A673 (cell line): ENCODE data around the gene SMYD3. TPM values are rescaled to one million over a fixed set of nuclear protein-coding genes. Genes with fewer than 3 reads are reported as not detected.

Source experiments
- BruUV-seq: library from RNA; stranded (reverse); fragments of 400-500 nt; replicated peaks from 2 replicates; lab custom pipeline; 2021; lab: Mats Ljungman, UMichigan
- CTCF ChIA-PET: fragments of 300-600 bp; sonication (Branson Sonifier 250); formaldehyde crosslinking; loops from one replicate; lab custom pipeline; 2022; ENCODE audit warnings: antibody characterized with exemption; lab: Charles Lee
- POLR2A ChIA-PET: fragments of 300-600 bp; sonication (Branson Sonifier 250); formaldehyde crosslinking; loops from one replicate; lab custom pipeline; 2022; ENCODE audit warnings: antibody characterized with exemption; ENCODE audit not compliant: low non-redundant PET; lab: Charles Lee
- DNase-seq: peaks from one replicate; pipeline ENCODE4 v3.0.0-alpha.2; 2015; ENCODE audit warnings: low spot score
- H3K27ac ChIP-seq: fragments of 200-600 bp; sonication (generic); 2 replicates; pipeline ENCODE4 v1.5.1; 2016; ENCODE audit warnings: mixed run types, low read depth, mild to moderate bottlenecking, mixed read lengths, antibody characterized with exemption, low read length; ENCODE audit not compliant: poor library complexity, severe bottlenecking
- H3K27me3 ChIP-seq: fragments of 200-600 bp; sonication (generic); replicated peaks from 2 replicates; pipeline ENCODE4 v1.6.1; 2017; ENCODE audit warnings: mixed run types, low read depth, mild to moderate bottlenecking, mixed read lengths, antibody characterized with exemption, low read length; ENCODE audit not compliant: insufficient read depth, poor library complexity
- H3K36me3 ChIP-seq: fragments of 200-600 bp; sonication (generic); 2 replicates; pipeline ENCODE4 v1.6.1; 2016; ENCODE audit warnings: mixed run types, mild to moderate bottlenecking, mixed read lengths, antibody characterized with exemption, low read length; ENCODE audit not compliant: insufficient read depth, poor library complexity, severe bottlenecking
- H3K4me1 ChIP-seq: fragments of 200-600 bp; sonication (generic); 2 replicates; pipeline ENCODE4 v1.6.1; 2017; ENCODE audit warnings: mixed run types, mild to moderate bottlenecking, mixed read lengths, antibody characterized with exemption, low read length; ENCODE audit not compliant: insufficient read depth, poor library complexity, severe bottlenecking
- H3K4me3 ChIP-seq: fragments of 200-600 bp; sonication (generic); 2 replicates; pipeline ENCODE4 v1.5.1; 2016; ENCODE audit warnings: low read depth, mixed run types, mild to moderate bottlenecking, mixed read lengths, low read length; ENCODE audit not compliant: poor library complexity, severe bottlenecking
- H3K9me3 ChIP-seq: fragments of 200-600 bp; sonication (generic); 2 replicates; pipeline ENCODE4 v1.6.1; 2016; ENCODE audit warnings: mixed run types, low read depth, mild to moderate bottlenecking, mixed read lengths, antibody characterized with exemption, low read length; ENCODE audit not compliant: poor library complexity, severe bottlenecking
- CTCF ChIP-seq: fragments of 300-800, 200-600 bp; sonication (generic); conservative IDR thresholded peaks from 2 replicates; pipeline ENCODE4 v1.5.1; 2017; ENCODE audit warnings: low read depth, mild to moderate bottlenecking, antibody characterized with exemption, low read length, moderate library complexity, mixed read lengths
- EZH2 ChIP-seq: fragments of 200-600 bp; sonication (generic); IDR thresholded peaks from 2 replicates; pipeline ENCODE4 v1.6.1; 2017; ENCODE audit warnings: borderline replicate concordance, low read depth, mild to moderate bottlenecking, mixed read lengths, antibody characterized with exemption, low read length; ENCODE audit not compliant: poor library complexity, severe bottlenecking
- intact Hi-C: fragments of 100-400 bp; cut with micrococcal nuclease; formaldehyde crosslinking; loops from one replicate; pipeline ENCODE4 v1.10.0; 2022; ENCODE audit not compliant: unreplicated experiment
- total RNA-seq: library from RNA; stranded (reverse); gene quantifications from 2 replicates; pipeline ENCODE4 v1.2.3, GENCODE V29; 2021

SMYD3 gene
- total RNA-seq, 1 experiment from 2014 or later = 29.0 TPM

GRCh38 chr1:246162560-246162959 is 344.5 kb downstream of the SMYD3 start:
- no peak for DNase-seq
- no peaks in the 10 kb centered on the region for H3K36me3 ChIP-seq
- TF ChIP-seq EZH2 (no peak), CTCF (no peak)
- peaks cover 4% of the 10 kb centered on the region for H3K4me1 ChIP-seq
- intact Hi-C loops = no loop called here
- no peak overlapping the region for H3K4me3 ChIP-seq
- no peaks in the 10 kb centered on the region for H3K9me3 ChIP-seq
- CTCF ChIA-PET = no interaction called here
- no peaks in the 10 kb centered on the region for H3K27me3 ChIP-seq
- no peak overlapping the region for H3K27ac ChIP-seq
- BruUV-seq = no TSS peak
- POLR2A ChIA-PET = no interaction called here

- H3K27me3 ChIP-seq = no peaks in the 10 kb centered on the region
- H3K4me1 ChIP-seq = peaks cover 4% of the 10 kb centered on the region
- ChIA-PET CTCF (no interaction called here), POLR2A (no interaction called here)
- H3K4me3 ChIP-seq = no peak overlapping the region
- TF ChIP-seq CTCF = no peak
- TF ChIP-seq EZH2 = no peak
- H3K27ac ChIP-seq = no peak overlapping the region
- intact Hi-C loops = no loop called here
- BruUV-seq = no TSS peak
- DNase-seq = no peak
- no peaks in the 10 kb centered on the region for H3K36me3 ChIP-seq
- no peaks in the 10 kb centered on the region for H3K9me3 ChIP-seq
Observed at GRCh38 chr1:246161626-246162025, 345.5 kb downstream of the SMYD3 start.

- no peak for DNase-seq
- Histone ChIP-seq H3K4me1 (peaks cover 4% of the 10 kb centered on the region), H3K4me3 (no peak overlapping the region), H3K36me3 (no peaks in the 10 kb centered on the region), H3K27ac (no peak overlapping the region), H3K9me3 (no peaks in the 10 kb centered on the region), H3K27me3 (no peaks in the 10 kb centered on the region)
- ChIA-PET POLR2A (interaction anchor here (0.6 kb wide), 1 partner anchor 62 kb away, joined by 3 read pairs; no protein-coding TSS in a partner anchor), CTCF (no interaction called here)
- intact Hi-C loops = no loop called here
- no peak for TF ChIP-seq EZH2
- no peak for TF ChIP-seq CTCF
- no TSS peak for BruUV-seq
Observed at GRCh38 chr1:246160905-246161304, 346.2 kb downstream of the SMYD3 start.
